PC-9 (cell line): ENCODE results near the gene C17orf107. TPM values are rescaled to one million over a fixed set of nuclear protein-coding genes. Genes with fewer than 3 reads are reported as not detected.
A peak's percentile ranks its signal among the peaks of the same experiment; 100 is the strongest.

Experiments
- Bru-seq: library from RNA; stranded (reverse); fragments of 400-500 nt; gene quantifications from one replicate; lab custom pipeline; 2021; lab: Mats Ljungman, UMichigan
- BruChase-seq, 2 experiments: library from RNA; stranded (reverse); fragments of 400-500 nt; gene quantifications; one replicate each; lab custom pipeline; 2021; lab: Mats Ljungman, UMichigan
- BruUV-seq: library from RNA; stranded (reverse); fragments of 400-500 nt; replicated peaks from 2 replicates; lab custom pipeline; 2021; lab: Mats Ljungman, UMichigan
- CTCF ChIA-PET: fragments of 300-600 bp; sonication (Branson Sonifier 250); formaldehyde crosslinking; loops from one replicate; lab custom pipeline; 2022; ENCODE audit warnings: antibody characterized with exemption; lab: Charles Lee
- POLR2A ChIA-PET: fragments of 300-600 bp; sonication (Branson Sonifier 250); formaldehyde crosslinking; loops from one replicate; lab custom pipeline; 2022; ENCODE audit warnings: antibody characterized with exemption; ENCODE audit not compliant: unreplicated experiment; lab: Charles Lee
- DNase-seq, 2 experiments: peaks; one replicate each; pipeline versions ENCODE4 v3.0.0 to v3.0.0-alpha.2; 2015 to 2022; ENCODE audit warnings: mixed read lengths in 1 of 2
- H2AFZ ChIP-seq: fragments of 200-600 bp; sonication (generic); 2 replicates; pipeline ENCODE4 v1.8.1; 2017; ENCODE audit warnings: antibody characterized with exemption
- H3F3A ChIP-seq: fragments of 200-600 bp; sonication (generic); 2 replicates; pipeline ENCODE4 v1.8.1; 2017; ENCODE audit warnings: antibody characterized with exemption, mild to moderate bottlenecking, low read depth; ENCODE audit not compliant: insufficient read depth
- H3K27ac ChIP-seq: fragments of 200-600 bp; sonication (generic); 2 replicates; pipeline ENCODE4 v1.6.1; 2016; ENCODE audit warnings: mixed run types
- H3K27me3 ChIP-seq: fragments of 200-600 bp; sonication (generic); 2 replicates; pipeline ENCODE4 v1.6.1; 2016; ENCODE audit warnings: low read depth, mixed run types; ENCODE audit not compliant: insufficient read depth
- H3K36me3 ChIP-seq: fragments of 200-600 bp; sonication (generic); 2 replicates; pipeline ENCODE4 v1.6.1; 2016; ENCODE audit warnings: low read depth, mixed run types
- H3K4me1 ChIP-seq: fragments of 200-600 bp; sonication (generic); replicated peaks from 2 replicates; pipeline ENCODE4 v1.6.1; 2016; ENCODE audit warnings: mixed run types; ENCODE audit not compliant: insufficient read depth
- H3K4me2 ChIP-seq: fragments of 200-600 bp; sonication (generic); 2 replicates; pipeline ENCODE4 v1.6.1; 2017; ENCODE audit warnings: mixed run types
- H3K4me3 ChIP-seq: fragments of 200-600 bp; sonication (generic); 2 replicates; pipeline ENCODE4 v1.6.1; 2016; ENCODE audit warnings: mixed run types
- H3K79me2 ChIP-seq: fragments of 200-600 bp; sonication (generic); 2 replicates; pipeline ENCODE4 v1.6.1; 2017; ENCODE audit warnings: low read depth, mixed run types
- H3K9me2 ChIP-seq: fragments of 200-600 bp; sonication (generic); 2 replicates; pipeline ENCODE4 v1.8.1; 2017; ENCODE audit warnings: mild to moderate bottlenecking; ENCODE audit not compliant: insufficient read depth
- H3K9me3 ChIP-seq: fragments of 200-600 bp; sonication (generic); 2 replicates; pipeline ENCODE4 v1.8.1; 2016; ENCODE audit warnings: low read depth; ENCODE audit not compliant: insufficient read depth
- H4K20me1 ChIP-seq: fragments of 200-600 bp; sonication (generic); 2 replicates; pipeline ENCODE4 v1.8.1; 2017; ENCODE audit not compliant: insufficient read depth
- EZH2 ChIP-seq: fragments of 200-600 bp; sonication (generic); IDR thresholded peaks from 2 replicates; pipeline ENCODE4 v1.8.0; 2017; ENCODE audit warnings: antibody characterized with exemption, low read depth
- intact Hi-C: fragments of 100-400 bp; cut with micrococcal nuclease; formaldehyde crosslinking; loops from one replicate; pipeline ENCODE4 v1.10.0; 2022; ENCODE audit not compliant: unreplicated experiment
- long read RNA-seq: library from polyadenylated mRNA; stranded (forward); transcript quantifications from one replicate; pipeline ENCODE4 v2.0.0, GENCODE V29; 2022
- total RNA-seq: library from RNA; stranded (reverse); gene quantifications from 2 replicates; pipeline ENCODE4 v1.2.3, GENCODE V29; 2021
- TF ChIP-seq, protein P1 (sequence below): fragments of 200-600 bp; sonication (generic); conservative IDR thresholded peaks from 2 replicates; pipeline ENCODE4 v1.6.1; 2017; ENCODE audit warnings: mixed run types, antibody characterized with exemption, mild to moderate bottlenecking, moderate library complexity

The C17orf107 gene
- total RNA-seq (2.6 and 3.1 TPM in 2 replicates), Bru-seq, nascent RNA (percentile 44 among the genes with signal in this experiment), BruChase-seq, experiment 1, labeled RNA remaining after a 2-hour chase (percentile 39 among the genes with signal in this experiment), BruChase-seq, experiment 2, labeled RNA remaining after a 6-hour chase (percentile 42 among the genes with signal in this experiment)
- long read RNA-seq, result 0 reads

DNA sequence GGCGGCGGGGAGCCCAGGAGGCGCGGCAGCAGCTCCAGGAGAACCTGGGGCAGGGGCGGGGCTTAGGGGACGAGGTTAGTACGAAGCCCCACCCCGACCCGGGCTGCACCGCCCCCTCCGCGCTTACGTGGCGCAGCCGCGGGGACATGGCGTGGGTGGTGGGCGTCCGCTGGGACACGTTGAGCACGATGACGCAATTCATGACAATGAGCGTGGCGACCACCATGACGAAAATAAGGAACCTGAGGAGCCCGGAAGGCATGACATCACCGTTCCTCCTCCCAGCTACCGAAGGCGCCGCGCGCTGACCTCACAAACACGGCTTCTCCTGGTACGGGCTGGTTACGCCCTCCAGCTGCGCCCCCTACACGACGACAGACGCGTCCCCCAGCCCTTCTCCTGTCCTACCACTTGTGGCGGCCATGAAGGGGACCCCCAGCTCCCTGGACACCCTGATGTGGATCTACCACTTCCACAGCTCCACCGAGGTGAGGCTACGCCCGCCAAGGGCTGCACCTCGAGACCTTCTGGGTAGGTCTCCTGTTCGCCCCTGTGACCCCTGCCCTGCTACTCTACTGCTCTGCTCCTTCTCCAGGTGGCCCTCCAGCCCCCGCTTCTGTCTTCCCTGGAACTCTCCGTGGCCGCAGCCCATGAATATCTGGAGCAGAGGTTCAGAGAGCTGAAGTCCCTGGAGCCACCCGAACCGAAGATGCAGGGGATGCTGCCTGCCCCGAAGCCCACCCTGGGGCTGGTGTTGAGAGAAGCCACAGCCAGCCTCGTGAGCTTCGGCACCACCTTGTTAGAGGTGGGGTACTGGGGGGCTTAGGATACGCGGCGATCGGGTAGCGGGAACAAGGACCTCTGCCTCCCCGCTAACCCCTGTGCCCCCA is at the start of gene C17orf107:
C17orf107 (plus strand) TSS at position 196 of the 890 bp plus-strand sequence; CDS start at position 423, 227 bp downstream.
- Histone ChIP-seq H3K4me1 (peaks cover 13% of the 10 kb centered on the region), H3K9me3 (no peaks in the 10 kb centered on the region), H3K4me3 (no peak within 1 kb of the TSS), H3K36me3 (no peaks in the 10 kb centered on the region), H3K4me2 (no peak within 1 kb of the TSS), H2AFZ (no peak within 1 kb of the TSS), H3K27me3 (no peaks in the 10 kb centered on the region), H3K27ac (no peak within 1 kb of the TSS; the same call in 1 of the 2 replicates), H3F3A (peaks cover 31% of the 10 kb centered on the region; the same call in 1 of the 2 replicates), H3K9me2 (no peaks in the 10 kb centered on the region), H3K79me2 (no peaks in the 10 kb centered on the region), H4K20me1 (no peaks in the 10 kb centered on the region)
- ChIA-PET POLR2A (no interaction called here), CTCF (interaction anchor here (0.6 kb wide), 1 partner anchor 301 kb away, joined by 4 read pairs; no protein-coding TSS in a partner anchor)
- BruUV-seq, result no TSS peak
- intact Hi-C loops, result loop anchor here (5.0 to 10.0 kb wide), 2 partner anchors 332 to 475 kb away; no protein-coding TSS in a partner anchor
- TF ChIP-seq EZH2, result no peak
- TF ChIP-seq, protein P1, sequence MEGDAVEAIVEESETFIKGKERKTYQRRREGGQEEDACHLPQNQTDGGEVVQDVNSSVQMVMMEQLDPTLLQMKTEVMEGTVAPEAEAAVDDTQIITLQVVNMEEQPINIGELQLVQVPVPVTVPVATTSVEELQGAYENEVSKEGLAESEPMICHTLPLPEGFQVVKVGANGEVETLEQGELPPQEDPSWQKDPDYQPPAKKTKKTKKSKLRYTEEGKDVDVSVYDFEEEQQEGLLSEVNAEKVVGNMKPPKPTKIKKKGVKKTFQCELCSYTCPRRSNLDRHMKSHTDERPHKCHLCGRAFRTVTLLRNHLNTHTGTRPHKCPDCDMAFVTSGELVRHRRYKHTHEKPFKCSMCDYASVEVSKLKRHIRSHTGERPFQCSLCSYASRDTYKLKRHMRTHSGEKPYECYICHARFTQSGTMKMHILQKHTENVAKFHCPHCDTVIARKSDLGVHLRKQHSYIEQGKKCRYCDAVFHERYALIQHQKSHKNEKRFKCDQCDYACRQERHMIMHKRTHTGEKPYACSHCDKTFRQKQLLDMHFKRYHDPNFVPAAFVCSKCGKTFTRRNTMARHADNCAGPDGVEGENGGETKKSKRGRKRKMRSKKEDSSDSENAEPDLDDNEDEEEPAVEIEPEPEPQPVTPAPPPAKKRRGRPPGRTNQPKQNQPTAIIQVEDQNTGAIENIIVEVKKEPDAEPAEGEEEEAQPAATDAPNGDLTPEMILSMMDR, result no peak
- DNase-seq, result peak in 1 of 2 experiments; percentile 44

DNA sequence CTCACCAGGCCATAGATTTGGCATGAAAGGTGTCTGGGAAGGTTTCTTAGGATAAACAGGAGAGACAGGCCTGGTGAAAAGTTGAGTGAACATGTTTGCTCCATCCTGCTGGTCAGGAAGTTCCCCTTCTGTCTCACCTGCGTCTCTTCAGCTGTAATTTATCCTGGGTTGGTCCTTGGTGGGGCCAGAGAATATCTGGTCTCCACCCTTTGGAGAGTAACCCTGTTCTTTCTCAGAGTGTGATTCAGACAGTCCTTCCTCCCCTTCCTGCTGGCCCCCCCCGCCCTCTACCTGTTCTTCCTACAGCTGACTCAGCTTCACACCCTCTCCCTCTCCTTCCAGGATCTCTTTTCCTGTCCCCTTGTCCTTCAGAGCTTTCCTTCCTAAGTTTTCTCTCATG is 49.1 kb upstream of the C17orf107 start:
- intact Hi-C loops, result no loop called here
- peak overlapping the region; percentile 11; the same call in 1 of the 2 replicates for H3K4me3 ChIP-seq
- CTCF ChIA-PET, result interaction anchor here (0.6 to 1.7 kb wide), 2 partner anchors 60 to 173 kb away, joined by 3 to 7 read pairs; no protein-coding TSS in a partner anchor
- H3K9me2 ChIP-seq, result no peaks in the 10 kb centered on the region
- DNase-seq, result peak; percentile 50 to 74
- H3K79me2 ChIP-seq, result peaks cover 72% of the 10 kb centered on the region
- no peaks in the 10 kb centered on the region for H4K20me1 ChIP-seq
- H3K9me3 ChIP-seq, result no peaks in the 10 kb centered on the region
- peak overlapping the region; percentile 94 for H3K27ac ChIP-seq
- no TSS peak for BruUV-seq
- peaks cover 63% of the 10 kb centered on the region for H3K4me1 ChIP-seq
- peak overlapping the region; percentile 70 for H3K4me2 ChIP-seq
- H3K36me3 ChIP-seq, result no peaks in the 10 kb centered on the region
- H3F3A ChIP-seq, result peaks cover 57% of the 10 kb centered on the region
- TF ChIP-seq EZH2, result no peak
- TF ChIP-seq, protein P1, result no peak
- no peaks in the 10 kb centered on the region for H3K27me3 ChIP-seq
- no peak overlapping the region for H2AFZ ChIP-seq
- POLR2A ChIA-PET, result interaction anchor here (0.6 kb wide), 1 partner anchor 14 kb away, joined by 3 read pairs; no protein-coding TSS in a partner anchor

DNA sequence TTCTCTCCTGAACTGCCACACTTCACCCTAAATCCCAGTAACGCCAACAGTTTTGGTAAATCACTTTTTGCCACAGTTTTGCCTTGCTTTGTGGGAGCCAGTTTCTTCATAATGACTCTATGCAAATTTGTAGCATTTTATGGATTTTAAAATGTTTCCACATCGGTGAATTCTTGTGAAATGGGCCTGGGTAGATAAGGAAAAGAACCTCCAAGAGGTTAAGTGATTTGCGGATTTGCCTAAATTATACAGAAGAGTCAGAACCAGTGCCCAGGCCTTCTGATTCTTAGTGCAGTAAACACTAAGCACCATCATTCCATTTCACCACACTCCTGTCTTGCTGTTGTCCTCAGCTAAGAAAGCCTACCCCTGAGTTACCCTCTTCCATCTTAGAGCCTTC is 48.3 kb upstream of the C17orf107 start:
- Histone ChIP-seq H3K4me3 (no peak overlapping the region; the same call in 1 of the 2 replicates), H4K20me1 (no peaks in the 10 kb centered on the region), H3K36me3 (no peaks in the 10 kb centered on the region), H3K27me3 (no peaks in the 10 kb centered on the region), H3K9me3 (no peaks in the 10 kb centered on the region), H2AFZ (no peak overlapping the region), H3K9me2 (no peaks in the 10 kb centered on the region), H3K79me2 (peaks cover 67% of the 10 kb centered on the region), H3F3A (peaks cover 57% of the 10 kb centered on the region), H3K4me2 (peak overlapping the region; percentile 70), H3K4me1 (peaks cover 60% of the 10 kb centered on the region), H3K27ac (peak overlapping the region; percentile 94)
- TF ChIP-seq, protein P1, result no peak
- no peak for TF ChIP-seq EZH2
- no TSS peak for BruUV-seq
- intact Hi-C loops, result no loop called here
- no peak for DNase-seq
- CTCF ChIA-PET, result no interaction called here
- POLR2A ChIA-PET, result interaction anchor here (0.6 kb wide), 1 partner anchor 39 kb away, joined by 3 read pairs; no protein-coding TSS in a partner anchor
